ENCODE measurements around the gene PRODH. TPM values are rescaled to one million over a fixed set of nuclear protein-coding genes. Genes with fewer than 3 reads are reported as not detected.

Gene PRODH
- 3.5 to 5.9 TPM (median 5.6 TPM) in 3 replicates for total RNA-seq
- long read RNA-seq, partial matches to known transcripts: 1 of 1 reads
- long read RNA-seq, other reads (novel, unspliced or antisense): 0 of 1 reads

DNA sequence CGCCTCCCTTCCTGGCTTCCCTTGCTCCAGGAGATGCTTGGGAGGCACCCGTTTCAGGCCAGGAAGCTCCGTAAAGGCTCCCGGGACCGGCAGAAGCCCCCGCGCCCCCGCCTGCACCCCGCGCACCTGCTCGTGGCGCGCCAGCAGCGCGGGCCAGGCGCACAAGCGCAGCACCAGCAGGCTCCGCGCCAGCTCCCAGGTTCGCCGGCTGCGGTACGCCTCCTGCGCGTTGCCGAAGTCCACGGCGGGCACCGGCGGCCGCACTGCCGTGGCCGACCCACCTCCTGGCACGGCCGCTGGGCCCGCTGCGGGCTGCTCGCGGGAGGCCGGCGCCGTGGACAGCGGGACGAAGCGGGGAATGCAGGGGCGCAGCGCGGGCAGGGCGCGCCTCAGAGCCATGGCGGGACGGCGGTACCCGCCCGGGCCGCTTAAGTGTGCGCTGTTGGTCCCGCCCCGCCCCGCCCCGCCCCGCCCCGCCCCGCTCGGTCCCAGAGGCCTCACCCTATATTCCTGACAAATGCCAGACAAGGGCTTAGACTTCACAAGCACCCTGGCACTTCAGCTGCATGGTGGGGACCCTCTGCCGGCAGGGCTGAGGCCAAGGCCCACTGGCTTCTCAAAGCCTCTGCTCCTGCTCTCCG, at the start of gene PRODH:
PRODH (minus strand) TSS at position 405 of the 641 bp plus-strand sequence; CDS start at position 399, 6 bp downstream.
- no peak for DNase-seq (ENCODE audit: low spot score)
- TF ChIP-seq CTCF (IDR thresholded peaks at IDR 0.05): no peak
- Mint-ChIP-seq H3K27ac (ENCODE audit: unreplicated experiment) (no peak within 1 kb of the TSS), H3K4me1 (ENCODE audit: low read depth) (no peaks in the 10 kb centered on the region), H3K4me3 (ENCODE audit: unreplicated experiment) (no peak within 1 kb of the TSS), H3K27me3 (ENCODE audit: low read depth) (no peaks in the 10 kb centered on the region), H3K36me3 (ENCODE audit: low read depth) (no peaks in the 10 kb centered on the region), H3K9me3 (ENCODE audit: low read depth) (no peaks in the 10 kb centered on the region)

DNA sequence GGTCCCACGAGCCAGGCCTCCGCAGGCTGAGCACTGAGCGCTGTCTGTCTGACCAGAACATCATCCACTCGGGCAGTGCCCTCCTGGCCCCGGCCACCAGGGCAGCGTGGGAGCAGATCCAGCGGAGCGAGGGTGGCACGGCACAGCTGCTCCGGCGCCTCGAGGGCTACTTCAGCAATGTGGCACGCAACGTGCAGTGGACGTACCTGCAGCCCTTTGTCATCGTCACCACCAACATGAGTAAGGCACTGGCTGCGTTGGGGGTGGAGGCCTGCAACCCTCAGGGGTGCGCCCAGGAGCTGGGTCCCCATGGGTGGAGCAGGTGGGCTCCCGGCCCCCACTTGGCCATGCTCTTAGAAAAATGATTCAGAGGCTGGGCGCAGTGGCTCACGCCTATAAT, 49.7 kb upstream of the PRODH start:
- H3K9me3 Mint-ChIP-seq (ENCODE audit: low read depth): peaks cover 6% of the 10 kb centered on the region
- peak; percentile 80 for DNase-seq (ENCODE audit: low spot score)
- H3K27ac Mint-ChIP-seq (ENCODE audit: unreplicated experiment): no peak overlapping the region
- H3K4me3 Mint-ChIP-seq (ENCODE audit: unreplicated experiment): no peak overlapping the region
- H3K27me3 Mint-ChIP-seq (ENCODE audit: low read depth): peaks cover 5% of the 10 kb centered on the region
- no peaks in the 10 kb centered on the region for H3K36me3 Mint-ChIP-seq (ENCODE audit: low read depth)
- no peaks in the 10 kb centered on the region for H3K4me1 Mint-ChIP-seq (ENCODE audit: low read depth)
- TF ChIP-seq CTCF (IDR thresholded peaks at IDR 0.05): no peak

DNA sequence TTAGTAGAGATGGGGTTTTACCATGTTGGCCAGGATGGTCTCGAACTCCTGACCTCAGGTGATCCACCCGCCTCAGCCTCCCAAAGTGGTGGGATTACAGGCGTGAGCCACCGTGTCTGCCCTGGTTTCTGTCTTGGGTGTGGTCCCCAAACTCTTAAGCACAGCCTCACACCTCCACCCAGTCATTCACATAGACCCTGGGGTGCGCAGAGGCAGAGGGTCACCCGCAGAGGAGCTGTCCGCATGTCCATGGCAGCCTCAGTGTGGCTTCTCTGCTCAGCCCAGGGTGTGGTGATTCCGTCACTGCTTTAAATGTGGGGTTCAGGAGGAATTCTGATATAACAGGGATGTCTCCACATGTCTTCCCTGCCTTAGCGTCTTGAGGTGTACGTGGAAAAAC, 48.5 kb upstream of the PRODH start:
- Mint-ChIP-seq H3K36me3 (ENCODE audit: low read depth) (no peaks in the 10 kb centered on the region), H3K27me3 (ENCODE audit: low read depth) (peaks cover 3% of the 10 kb centered on the region), H3K9me3 (ENCODE audit: low read depth) (peaks cover 11% of the 10 kb centered on the region), H3K4me3 (ENCODE audit: unreplicated experiment) (no peak overlapping the region), H3K4me1 (ENCODE audit: low read depth) (no peaks in the 10 kb centered on the region), H3K27ac (ENCODE audit: unreplicated experiment) (no peak overlapping the region)
- no peak for TF ChIP-seq CTCF (IDR thresholded peaks at IDR 0.05)
- DNase-seq (ENCODE audit: low spot score): no peak

- Mint-ChIP-seq H3K4me3 (ENCODE audit: unreplicated experiment) (no peak overlapping the region), H3K4me1 (ENCODE audit: low read depth) (no peaks in the 10 kb centered on the region), H3K9me3 (ENCODE audit: low read depth) (peaks cover 12% of the 10 kb centered on the region), H3K27me3 (ENCODE audit: low read depth) (peaks cover 3% of the 10 kb centered on the region), H3K27ac (ENCODE audit: unreplicated experiment) (no peak overlapping the region), H3K36me3 (ENCODE audit: low read depth) (no peaks in the 10 kb centered on the region)
- TF ChIP-seq CTCF (IDR thresholded peaks at IDR 0.05): no peak
- DNase-seq (ENCODE audit: low spot score): peak; percentile 86
These were observed 47.1 kb upstream of the PRODH start for GRCh38 chr22:18983120-18983651.

DNA sequence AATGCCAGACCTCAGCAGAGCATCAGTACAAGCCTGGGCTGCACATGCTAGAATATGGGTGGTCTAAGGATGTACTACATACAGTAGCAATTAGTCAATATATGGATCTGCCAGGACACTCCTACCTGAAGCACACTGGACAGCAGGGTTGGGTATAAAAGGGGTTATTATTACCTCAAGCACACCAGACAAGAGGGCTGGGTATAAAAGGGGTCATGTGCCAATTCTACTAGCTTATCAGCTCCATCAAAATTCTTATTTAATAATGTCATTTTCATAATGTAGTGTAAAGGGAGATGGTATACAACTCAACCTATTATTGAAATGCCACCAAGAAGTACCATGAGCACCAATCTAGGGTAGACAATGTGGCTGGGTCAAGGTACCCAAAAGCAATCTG, 44.7 kb upstream of the PRODH start:
- no peaks in the 10 kb centered on the region for H3K4me1 Mint-ChIP-seq (ENCODE audit: low read depth)
- peaks cover 16% of the 10 kb centered on the region for H3K9me3 Mint-ChIP-seq (ENCODE audit: low read depth)
- no peak for TF ChIP-seq CTCF (IDR thresholded peaks at IDR 0.05)
- no peak overlapping the region for H3K27ac Mint-ChIP-seq (ENCODE audit: unreplicated experiment)
- no peaks in the 10 kb centered on the region for H3K36me3 Mint-ChIP-seq (ENCODE audit: low read depth)
- no peak for DNase-seq (ENCODE audit: low spot score)
- no peaks in the 10 kb centered on the region for H3K27me3 Mint-ChIP-seq (ENCODE audit: low read depth)
- no peak overlapping the region for H3K4me3 Mint-ChIP-seq (ENCODE audit: unreplicated experiment)
